IMR-90 (cell line): ENCODE measurements around the gene PPIL6. TPM values are rescaled to one million over a fixed set of nuclear protein-coding genes. Genes with fewer than 3 reads are reported as not detected.

Experiments
- ATAC-seq: fragments of 200-7000 bp; cut with Tn5 transposase; 2 replicates; pipeline ENCODE4 v1.9.1; 2020; ENCODE audit warnings: low read depth, mild to moderate bottlenecking, moderate library complexity
- BruUV-seq: library from RNA; stranded (reverse); fragments of 400-500 nt; replicated peaks from 2 replicates; lab custom pipeline; 2021; lab: Mats Ljungman, UMichigan
- CTCF ChIA-PET: fragments of 300-600 bp; formaldehyde crosslinking; extraction: SDS; loops from one replicate; lab custom pipeline; 2021; ENCODE audit warnings: antibody characterized with exemption; lab: Yijun Ruan, JAX
- POLR2A ChIA-PET: fragments of 300-600 bp; sonication (Branson Sonifier 250); formaldehyde crosslinking; loops from one replicate; lab custom pipeline; 2022; ENCODE audit warnings: antibody characterized with exemption; ENCODE audit not compliant: unreplicated experiment; lab: Charles Lee
- DNase-seq: peaks from one replicate; pipeline ENCODE4 v3.0.0; 2013
- H2AFZ ChIP-seq: replicated peaks from 2 replicates; pipeline ENCODE3; 2013; ENCODE audit warnings: low read length, mild to moderate bottlenecking; ENCODE audit not compliant: poor library complexity
- H2AK5ac ChIP-seq: 2 replicates; pipeline ENCODE4 v1.6.1; 2013; ENCODE audit warnings: low read depth, low read length, inconsistent platforms
- H2AK9ac ChIP-seq: replicated peaks from 2 replicates; pipeline ENCODE3; 2013; ENCODE audit warnings: mild to moderate bottlenecking, low read depth, low read length, moderate library complexity; ENCODE audit not compliant: poor library complexity
- H2BK120ac ChIP-seq: 2 replicates; pipeline ENCODE4 v1.6.1; 2013; ENCODE audit warnings: low read depth, low read length, inconsistent platforms
- H2BK15ac ChIP-seq: 3 replicates; pipeline ENCODE4 v1.6.1; 2013; ENCODE audit warnings: low read depth, low read length, inconsistent platforms
- H2BK20ac ChIP-seq: 2 replicates; pipeline ENCODE4 v1.6.1; 2013; ENCODE audit warnings: low read depth, mild to moderate bottlenecking, inconsistent platforms, low read length, moderate library complexity
- H2BK5ac ChIP-seq: 2 replicates; pipeline ENCODE4 v1.6.1; 2013; ENCODE audit warnings: mild to moderate bottlenecking, low read depth, low read length, inconsistent platforms; ENCODE audit not compliant: poor library complexity, severe bottlenecking
- H3K14ac ChIP-seq: replicated peaks from 2 replicates; pipeline ENCODE4 v1.6.1; 2013; ENCODE audit warnings: low read depth, low read length, inconsistent platforms
- H3K18ac ChIP-seq: 2 replicates; pipeline ENCODE4 v1.6.1; 2013; ENCODE audit warnings: low read depth, low read length, control low read depth
- H3K23ac ChIP-seq: 2 replicates; pipeline ENCODE4 v1.6.1; 2013; ENCODE audit warnings: low read depth, low read length, inconsistent platforms
- H3K27ac ChIP-seq: 2 replicates; pipeline ENCODE4 v1.5.1; 2013; ENCODE audit warnings: mild to moderate bottlenecking, control low read depth, low read length; ENCODE audit not compliant: insufficient read depth
- H3K27me3 ChIP-seq: 2 replicates; pipeline ENCODE4 v1.6.1; 2013; ENCODE audit warnings: low read length; ENCODE audit not compliant: control insufficient read depth, insufficient read depth
- H3K36me3 ChIP-seq: 2 replicates; pipeline ENCODE4 v1.6.1; 2013; ENCODE audit warnings: low read length, mixed read lengths; ENCODE audit not compliant: control insufficient read depth, insufficient read depth
- H3K4ac ChIP-seq: 2 replicates; pipeline ENCODE4 v1.6.1; 2013; ENCODE audit warnings: low read depth, low read length, inconsistent platforms
- H3K4me1 ChIP-seq: 2 replicates; pipeline ENCODE4 v1.6.1; 2013; ENCODE audit warnings: low read length, mixed read lengths; ENCODE audit not compliant: control insufficient read depth, insufficient read depth
- H3K4me2 ChIP-seq: 2 replicates; pipeline ENCODE4 v1.6.1; 2013; ENCODE audit warnings: low read depth, mild to moderate bottlenecking, control low read depth, low read length, moderate library complexity
- H3K4me3 ChIP-seq: 2 replicates; pipeline ENCODE4 v1.5.1; 2013; ENCODE audit warnings: low read depth, mild to moderate bottlenecking, control low read depth, low read length, moderate library complexity; ENCODE audit not compliant: insufficient read depth
- H3K56ac ChIP-seq: 2 replicates; pipeline ENCODE4 v1.6.1; 2013; ENCODE audit warnings: low read length, inconsistent platforms; ENCODE audit not compliant: insufficient read depth; ENCODE audit errors: extremely low read depth
- H3K79me1 ChIP-seq, 2 experiments: 2 replicates each; pipeline ENCODE4 v1.6.1; 2013; ENCODE audit warnings: low read length in 2 of 2, inconsistent platforms in 1 of 2, low read depth in 1 of 2
- H3K9ac ChIP-seq: 2 replicates; pipeline ENCODE4 v1.6.1; 2013; ENCODE audit warnings: low read depth, low read length, control low read depth
- H3K9me1 ChIP-seq: 2 replicates; pipeline ENCODE4 v1.6.1; 2013; ENCODE audit warnings: low read length, inconsistent platforms; ENCODE audit not compliant: insufficient read depth
- H3K9me3 ChIP-seq: 2 replicates; pipeline ENCODE4 v1.6.1; 2013; ENCODE audit warnings: low read length; ENCODE audit not compliant: control insufficient read depth, insufficient read depth
- H4K20me1 ChIP-seq: 2 replicates; pipeline ENCODE4 v1.6.1; 2013; ENCODE audit warnings: low read length, inconsistent platforms; ENCODE audit not compliant: insufficient read depth
- H4K5ac ChIP-seq: 2 replicates; pipeline ENCODE4 v1.6.1; 2013; ENCODE audit warnings: mild to moderate bottlenecking, low read depth, low read length, control low read depth
- H4K8ac ChIP-seq, 2 experiments: 2 replicates each; pipeline ENCODE4 v1.6.1; 2013; ENCODE audit warnings: low read depth in 2 of 2, low read length in 2 of 2, control low read depth in 1 of 2, inconsistent platforms in 1 of 2
- H4K91ac ChIP-seq: 2 replicates; pipeline ENCODE4 v1.6.1; 2013; ENCODE audit warnings: low read depth, low read length, inconsistent platforms; ENCODE audit not compliant: insufficient read depth
- BHLHE40 ChIP-seq: fragments of 150-350 bp; IDR thresholded peaks from 2 replicates; pipeline ENCODE4 v1.6.1; 2016; ENCODE audit warnings: mild to moderate bottlenecking, low read depth, low read length
- CEBPB ChIP-seq: IDR thresholded peaks from 2 replicates; pipeline ENCODE4 v1.6.1; 2012; ENCODE audit warnings: low read depth, low read length, improper control_type of control experiment
- CHD1 ChIP-seq: IDR thresholded peaks from 2 replicates; pipeline ENCODE4 v1.6.1; 2012; ENCODE audit warnings: low read depth, low read length, improper control_type of control experiment
- ELK1 ChIP-seq: fragments of 150-350 bp; IDR thresholded peaks from 2 replicates; pipeline ENCODE4 v1.6.1; 2016; ENCODE audit warnings: low read depth, mild to moderate bottlenecking, low read length, moderate library complexity, borderline replicate concordance
- FOS ChIP-seq: fragments of 150-350 bp; IDR thresholded peaks from 2 replicates; pipeline ENCODE4 v1.6.1; 2016; ENCODE audit warnings: low read depth, low read length
- MAFK ChIP-seq: IDR thresholded peaks from 2 replicates; pipeline ENCODE4 v1.6.1; 2012; ENCODE audit warnings: low read depth, low read length, improper control_type of control experiment
- MAZ ChIP-seq: IDR thresholded peaks from 2 replicates; pipeline ENCODE4 v1.6.1; 2012; ENCODE audit warnings: low read depth, mild to moderate bottlenecking, low read length, improper control_type of control experiment, moderate library complexity, borderline replicate concordance
- MXI1 ChIP-seq: IDR thresholded peaks from 2 replicates; pipeline ENCODE4 v1.6.1; 2012; ENCODE audit warnings: low read depth, mild to moderate bottlenecking, low read length, moderate library complexity, borderline replicate concordance
- POLR2A ChIP-seq: IDR thresholded peaks from 2 replicates; pipeline ENCODE4 v1.6.1; 2012; ENCODE audit warnings: mild to moderate bottlenecking, low read depth, low read length
- RAD21 ChIP-seq: IDR thresholded peaks from 2 replicates; pipeline ENCODE4 v1.6.1; 2012; ENCODE audit warnings: low read length, improper control_type of control experiment
- RCOR1 ChIP-seq: IDR thresholded peaks from 2 replicates; pipeline ENCODE4 v1.6.1; 2012; ENCODE audit warnings: mild to moderate bottlenecking, low read length, improper control_type of control experiment; ENCODE audit not compliant: insufficient replicate concordance
- RFX5 ChIP-seq: IDR thresholded peaks from 2 replicates; pipeline ENCODE4 v1.8.0; 2012; ENCODE audit warnings: low read depth, mild to moderate bottlenecking, low read length, moderate library complexity
- WGBS, 2 experiments: methylation state at CpG; one replicate each; pipeline versions ENCODE4 v1.1.5 to v1.1.7; 2013; ENCODE audit warnings: missing lambda C conversion rate in 2 of 2; ENCODE audit not compliant: insufficient read length in 1 of 2; ENCODE audit errors: extremely low coverage in 2 of 2; 5-methylcytosine and 5-hydroxymethylcytosine counted together
- dilution Hi-C: fragments of 300-500 bp; cut with HindIII; formaldehyde crosslinking; loops from one replicate; pipeline ENCODE4 v1.14.3; 2018; ENCODE audit warnings: low sequenced_read_pairs; ENCODE audit not compliant: unreplicated experiment
- in situ Hi-C: fragments of 300-500 bp; cut with MboI; formaldehyde crosslinking; loops from 3 replicates; pipeline ENCODE4 v1.14.3; 2019; ENCODE audit warnings: low sequenced_read_pairs, inconsistent platforms, mixed read lengths
- intact Hi-C: fragments of 100-400 bp; cut with micrococcal nuclease; formaldehyde crosslinking; loops from 2 replicates; pipeline ENCODE4 v1.10.0; 2022
- polyA plus RNA-seq, 3 experiments: library from polyadenylated mRNA; depleted of rRNA; stranded (reverse); fragments of >200 nt; gene quantifications; 2 replicates each; pipeline ENCODE4 v1.2.3, GENCODE V29; 2012; ENCODE audit warnings: low replicate concordance in 1 of 3
- total RNA-seq: library from RNA; depleted of rRNA; stranded (reverse); fragments of >200 nt; gene quantifications from 2 replicates; pipeline ENCODE4 v1.2.3, GENCODE V29; 2012
- TF ChIP-seq, protein P1 (sequence below): conservative IDR thresholded peaks from 2 replicates; pipeline ENCODE4 v1.5.1; 2012; ENCODE audit warnings: mild to moderate bottlenecking, low read depth, low read length, improper control_type of control experiment
- TF ChIP-seq, protein P2 (sequence below): fragments of 150-350 bp; IDR thresholded peaks from 2 replicates; pipeline ENCODE4 v1.6.1; 2017; ENCODE audit warnings: mild to moderate bottlenecking, antibody characterized with exemption, low read length, low read depth

Gene PPIL6
- total and polyA plus RNA-seq, 2 of the 4 experiments (the other 2 are of a cell fraction): 0.15 to 0.18 TPM

DNA sequence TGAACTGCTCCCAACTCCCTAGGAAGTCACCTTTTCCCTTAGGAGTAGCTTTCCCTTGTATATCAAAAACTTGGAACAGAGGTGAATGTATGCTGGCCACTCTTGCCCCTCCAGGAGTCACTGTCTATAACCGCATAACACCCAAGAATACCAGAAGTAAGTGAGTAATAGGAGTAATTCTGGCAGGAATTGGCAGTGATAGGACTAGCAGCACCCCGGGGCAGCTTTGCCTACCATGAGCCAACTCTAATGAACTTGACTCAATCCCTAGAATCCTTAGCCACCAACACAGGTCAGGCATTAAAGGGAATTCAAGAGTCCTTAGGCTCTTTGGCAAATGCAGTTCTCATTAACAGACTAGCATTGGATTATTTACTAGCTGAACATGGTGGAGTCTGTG lies 29.4 kb downstream of the PPIL6 start:
- dilution Hi-C loops: no loop called here
- Histone ChIP-seq H3K4me2 (no peak overlapping the region), H3K14ac (no peak overlapping the region), H2AFZ (no peak overlapping the region), H2AK5ac (no peak overlapping the region), H2AK9ac (no peak overlapping the region), H3K9ac (no peak overlapping the region), H3K9me1 (no peaks in the 10 kb centered on the region), H3K23ac (no peak overlapping the region), H2BK120ac (no peak overlapping the region), H3K4me1 (no peaks in the 10 kb centered on the region), H3K27me3 (peaks cover 4% of the 10 kb centered on the region; the same call in 1 of the 2 replicates), H3K4ac (no peak overlapping the region), H2BK20ac (no peak overlapping the region), H4K5ac (no peak overlapping the region), H3K36me3 (no peaks in the 10 kb centered on the region), H3K79me1 (no peaks in the 10 kb centered on the region), H3K9me3 (no peaks in the 10 kb centered on the region), H3K27ac (no peak overlapping the region), H4K20me1 (no peaks in the 10 kb centered on the region), H2BK15ac (no peak overlapping the region), H2BK5ac (no peak overlapping the region), H4K91ac (no peak overlapping the region), H3K18ac (no peak overlapping the region), H3K4me3 (no peak overlapping the region), H3K56ac (no peak overlapping the region), H4K8ac (no peak overlapping the region)
- ChIA-PET POLR2A (no interaction called here), CTCF (no interaction called here)
- no CpG with 5 or more reads among the region's 2 CpGs for WGBS, 2 experiments
- BruUV-seq: no TSS peak
- intact Hi-C loops: no loop called here
- TF ChIP-seq BHLHE40 (no peak), POLR2A (no peak), MAFK (no peak), ELK1 (no peak), CHD1 (no peak), MXI1 (no peak), RCOR1 (no peak), RAD21 (no peak), RFX5 (no peak), MAZ (no peak), FOS (no peak), CEBPB (no peak)
- TF ChIP-seq, protein P1, sequence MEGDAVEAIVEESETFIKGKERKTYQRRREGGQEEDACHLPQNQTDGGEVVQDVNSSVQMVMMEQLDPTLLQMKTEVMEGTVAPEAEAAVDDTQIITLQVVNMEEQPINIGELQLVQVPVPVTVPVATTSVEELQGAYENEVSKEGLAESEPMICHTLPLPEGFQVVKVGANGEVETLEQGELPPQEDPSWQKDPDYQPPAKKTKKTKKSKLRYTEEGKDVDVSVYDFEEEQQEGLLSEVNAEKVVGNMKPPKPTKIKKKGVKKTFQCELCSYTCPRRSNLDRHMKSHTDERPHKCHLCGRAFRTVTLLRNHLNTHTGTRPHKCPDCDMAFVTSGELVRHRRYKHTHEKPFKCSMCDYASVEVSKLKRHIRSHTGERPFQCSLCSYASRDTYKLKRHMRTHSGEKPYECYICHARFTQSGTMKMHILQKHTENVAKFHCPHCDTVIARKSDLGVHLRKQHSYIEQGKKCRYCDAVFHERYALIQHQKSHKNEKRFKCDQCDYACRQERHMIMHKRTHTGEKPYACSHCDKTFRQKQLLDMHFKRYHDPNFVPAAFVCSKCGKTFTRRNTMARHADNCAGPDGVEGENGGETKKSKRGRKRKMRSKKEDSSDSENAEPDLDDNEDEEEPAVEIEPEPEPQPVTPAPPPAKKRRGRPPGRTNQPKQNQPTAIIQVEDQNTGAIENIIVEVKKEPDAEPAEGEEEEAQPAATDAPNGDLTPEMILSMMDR: no peak
- TF ChIP-seq, protein P2, sequence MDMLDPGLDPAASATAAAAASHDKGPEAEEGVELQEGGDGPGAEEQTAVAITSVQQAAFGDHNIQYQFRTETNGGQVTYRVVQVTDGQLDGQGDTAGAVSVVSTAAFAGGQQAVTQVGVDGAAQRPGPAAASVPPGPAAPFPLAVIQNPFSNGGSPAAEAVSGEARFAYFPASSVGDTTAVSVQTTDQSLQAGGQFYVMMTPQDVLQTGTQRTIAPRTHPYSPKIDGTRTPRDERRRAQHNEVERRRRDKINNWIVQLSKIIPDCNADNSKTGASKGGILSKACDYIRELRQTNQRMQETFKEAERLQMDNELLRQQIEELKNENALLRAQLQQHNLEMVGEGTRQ: no peak
- no peak for ATAC-seq
- in situ Hi-C loops: no loop called here
- DNase-seq: no peak
